DMS153 treated with DMSO at 0.1 percent for 48 hours (cell line): ENCODE results near the gene TMEM266.

ENCODE experiments used
- DNase-seq: peaks from one replicate; lab custom pipeline; 2025; ENCODE audit not compliant: unreplicated experiment; lab: John Stamatoyannopoulos, UW

Gene TMEM266

GRCh38 chr15:76223521-76223920, 163.7 kb downstream of the TMEM266 start:
- no peak for DNase-seq

GRCh38 chr15:76229266-76229665, 169.5 kb downstream of the TMEM266 start:
- DNase-seq: no peak

DNA sequence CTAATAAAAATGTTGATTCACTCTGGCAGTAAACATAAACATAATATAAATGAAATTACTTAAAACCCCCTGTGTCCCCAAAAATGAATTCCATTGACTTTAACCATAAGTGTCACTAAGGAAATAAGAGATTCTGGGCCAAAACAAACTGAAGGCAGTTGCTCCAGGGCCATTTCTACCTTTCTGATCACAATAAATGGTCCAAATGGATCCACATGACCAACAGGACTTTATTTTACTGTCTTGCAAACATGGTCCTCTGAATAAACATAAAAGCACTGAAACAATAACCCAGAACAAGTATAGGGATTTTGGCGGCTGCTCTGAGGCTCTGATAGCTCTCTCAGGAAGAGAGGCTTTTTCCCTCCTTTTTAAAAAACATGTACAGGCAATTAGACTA, 174.1 kb downstream of the TMEM266 start:
- DNase-seq: no peak

GRCh38 chr15:76234337-76234889, 174.6 kb downstream of the TMEM266 start:
- DNase-seq: no peak

DNA sequence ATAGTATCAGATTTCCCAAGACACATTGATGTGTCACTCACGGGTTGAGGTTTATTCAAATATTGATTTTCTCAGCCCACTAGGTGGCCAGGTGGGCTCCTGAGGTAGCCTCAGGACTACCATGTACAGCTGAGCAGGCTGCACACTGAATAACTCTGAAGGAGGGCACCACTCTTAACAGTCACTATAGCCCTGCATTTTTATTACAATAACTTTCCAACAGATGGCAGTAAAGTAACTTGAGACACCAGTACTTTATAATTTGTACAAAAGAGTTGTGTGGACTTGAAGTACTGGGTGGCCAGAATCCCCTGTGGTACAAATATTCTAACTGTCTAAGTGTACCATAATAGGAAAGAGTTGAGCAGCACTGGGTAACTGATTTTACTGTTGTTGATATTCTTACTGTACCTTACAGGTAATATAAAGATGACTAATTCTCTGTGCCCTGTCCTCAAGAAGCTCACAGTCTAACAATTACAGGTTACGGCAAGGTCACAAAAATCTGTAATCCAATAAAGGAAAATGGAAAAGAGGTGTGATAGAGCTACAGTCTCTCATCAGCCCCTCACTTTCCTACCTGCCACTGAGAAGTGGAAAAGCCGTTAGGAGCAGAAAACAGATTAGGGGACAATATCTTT, 175.5 kb downstream of the TMEM266 start:
- DNase-seq: no peak

DNA sequence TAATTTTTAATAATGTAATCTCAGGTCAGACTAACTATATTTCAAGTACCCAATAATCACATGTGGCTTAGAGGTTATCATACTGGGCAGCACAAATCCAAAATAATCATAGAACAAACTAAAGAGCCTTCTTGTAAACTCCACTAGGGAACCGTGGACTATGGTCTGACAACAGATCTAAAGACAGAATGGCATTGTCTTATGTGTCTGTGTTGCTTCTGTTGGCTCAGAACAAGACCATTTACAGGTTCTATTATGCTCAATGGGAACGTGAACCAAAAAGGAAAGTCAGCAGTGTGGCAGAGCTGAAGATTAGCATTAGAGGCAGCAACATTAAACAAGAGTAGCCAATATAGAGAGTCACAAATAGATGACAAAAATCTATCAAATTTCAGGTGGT, 176.6 kb downstream of the TMEM266 start:
- no peak for DNase-seq

DNA sequence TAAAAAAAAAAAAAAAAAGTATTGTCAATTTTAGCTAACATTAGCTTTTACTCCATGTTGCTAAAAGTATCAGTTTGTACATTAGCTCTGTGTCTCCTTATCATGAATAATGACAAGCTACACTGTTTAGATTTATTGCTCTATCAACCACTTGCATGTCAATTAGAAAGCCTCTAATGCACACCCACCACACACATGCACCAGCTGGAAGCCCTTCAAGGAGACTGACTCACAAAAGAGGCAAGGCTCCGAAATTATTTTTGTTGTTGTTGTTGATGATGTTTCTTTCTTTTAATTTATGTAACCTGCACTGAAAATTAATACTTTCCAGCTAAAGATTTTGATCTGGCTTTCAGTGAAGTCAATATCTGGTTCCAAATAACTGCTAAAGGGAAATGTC, 180.0 kb downstream of the TMEM266 start:
- no peak for DNase-seq

- DNase-seq: no peak
Measured at GRCh38 chr15:76245072-76245610, 185.4 kb downstream of the TMEM266 start.

GRCh38 chr15:76251717-76252116, 191.9 kb downstream of the TMEM266 start:
- no peak for DNase-seq

DNA sequence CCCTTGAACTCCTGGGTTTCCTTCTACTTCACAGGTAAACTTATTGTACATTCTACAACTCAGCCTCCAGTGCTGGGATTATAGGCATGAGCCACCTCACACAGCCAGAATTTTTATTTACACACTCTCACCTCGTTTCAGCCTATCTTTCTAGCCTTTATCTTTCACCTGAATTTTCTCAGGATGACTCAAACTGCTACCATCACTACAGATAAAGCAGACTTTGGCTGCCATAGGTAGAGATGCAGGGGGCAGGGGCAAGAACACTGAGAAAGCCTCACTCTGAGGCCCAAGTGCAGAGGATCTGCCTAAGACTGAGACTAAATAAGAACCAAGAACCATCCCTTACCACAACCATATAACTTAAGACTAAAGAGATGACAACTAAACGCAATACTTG, 192.5 kb downstream of the TMEM266 start:
- no peak for DNase-seq

DNA sequence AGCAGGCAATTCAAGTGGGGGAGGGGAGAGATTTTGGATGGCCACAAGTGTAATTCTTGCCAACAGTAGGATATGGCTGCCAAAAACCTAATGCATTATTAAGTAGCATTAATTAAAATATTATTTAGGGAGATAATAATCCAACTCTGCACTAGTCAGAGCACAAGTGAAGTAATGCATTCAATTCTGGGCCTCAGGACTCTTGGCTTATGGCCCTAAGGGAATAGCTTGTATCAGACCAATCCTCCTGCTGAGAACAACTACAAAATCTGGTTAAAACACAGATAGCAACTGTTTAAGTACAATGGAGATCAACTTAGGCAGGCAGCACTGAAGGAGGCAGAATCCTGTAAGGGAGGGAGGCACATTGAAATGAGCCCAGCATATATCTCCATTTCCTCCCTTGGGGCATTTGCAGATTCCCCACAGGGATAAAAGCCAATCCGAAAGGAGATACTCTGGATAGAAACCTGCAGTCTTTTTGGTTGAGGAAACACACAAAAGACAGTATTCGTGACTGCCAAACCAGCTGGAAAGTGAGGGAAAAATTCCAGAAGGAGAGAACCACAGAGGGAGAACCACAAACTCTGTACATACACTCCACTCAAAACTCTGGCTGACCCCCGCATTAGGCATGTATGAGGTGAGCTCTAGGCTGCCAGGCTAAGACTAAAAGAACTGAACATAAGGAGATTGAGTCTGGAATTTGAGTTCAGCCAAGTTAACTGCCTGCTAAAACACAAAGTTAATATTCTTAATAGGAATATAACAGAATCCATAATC, 194.1 kb downstream of the TMEM266 start:
- DNase-seq: no peak
